HepG2 (cell line): ENCODE measurements around the gene MEF2A. TPM values are rescaled to one million over a fixed set of nuclear protein-coding genes. Genes with fewer than 3 reads are reported as not detected.
A peak's percentile ranks its signal among the peaks of the same experiment; 100 is the strongest.

ENCODE experiments used
- ATAC-seq: fragments of 200-7000 bp; cut with Tn5 transposase; 3 replicates; pipeline ENCODE4 v1.9.1; 2020; ENCODE audit warnings: mild to moderate bottlenecking, moderate library complexity
- BruUV-seq: library from RNA; stranded (reverse); fragments of 400-500 nt; replicated peaks from 2 replicates; lab custom pipeline; 2021; lab: Mats Ljungman, UMichigan
- CTCF ChIA-PET: fragments of 300-600 bp; formaldehyde crosslinking; extraction: SDS; loops from one replicate; lab custom pipeline; 2021; ENCODE audit warnings: low total read pairs, inconsistent platforms, low intra/inter-chr PET ratio; lab: Yijun Ruan, JAX
- POLR2A ChIA-PET: fragments of 350-600 bp; sonication (Branson Sonifier 250); formaldehyde crosslinking; loops from one replicate; lab custom pipeline; 2020; ENCODE audit warnings: antibody characterized with exemption, inconsistent platforms; lab: Yijun Ruan, JAX
- DNase-seq: peaks from one replicate; pipeline ENCODE4 v3.0.0-alpha.2; 2015; ENCODE audit warnings: low spot score
- FAIRE-seq: peaks from 3 replicates; lab custom pipeline; 2011; peaks lifted over from hg19 to GRCh38; lab: Jason Lieb, UNC
- H2AFZ ChIP-seq: one replicate; pipeline ENCODE4 v1.6.1; 2011; ENCODE audit warnings: low read length, inconsistent platforms
- H3K27ac ChIP-seq: fragments of 300-600 bp; 3 replicates; pipeline ENCODE4 v1.8.0; 2011; ENCODE audit warnings: mixed run types, mild to moderate bottlenecking, mixed read lengths, low read length, inconsistent platforms; ENCODE audit not compliant: insufficient read depth; ENCODE audit errors: extremely low read length
- H3K27me3 ChIP-seq, 2 experiments: fragments of 200-600 bp in 1 of 2; 2 replicates in 1 of 2; 3 replicates in 1 of 2; pipeline versions ENCODE4 v1.6.0 to v1.8.0; 2011; ENCODE audit warnings: low read length in 2 of 2, mild to moderate bottlenecking in 2 of 2, moderate library complexity in 2 of 2, inconsistent platforms in 1 of 2; ENCODE audit not compliant: insufficient read depth in 2 of 2, control insufficient read depth in 1 of 2
- H3K36me3 ChIP-seq, 2 experiments: fragments of 200-600 bp in 1 of 2; replicated peaks in 1 of 2; 2 replicates in 1 of 2; 3 replicates in 1 of 2; pipeline versions ENCODE4 v1.5.1 to v1.8.0; 2011; ENCODE audit warnings: low read length in 2 of 2, inconsistent platforms in 1 of 2; ENCODE audit not compliant: insufficient read depth in 2 of 2, control insufficient read depth in 1 of 2
- H3K4me1 ChIP-seq: 2 replicates; pipeline ENCODE4 v1.5.1; 2012; ENCODE audit warnings: low read length, inconsistent platforms; ENCODE audit not compliant: insufficient read depth
- H3K4me2 ChIP-seq: 2 replicates; pipeline ENCODE4 v1.6.0; 2011; ENCODE audit warnings: low read depth, low read length, inconsistent platforms
- H3K4me3 ChIP-seq, 3 experiments: fragments of 200-600 bp in 1 of 3; sonication (generic), shearing (Covaris generic) in 1 of 3; replicated peaks in 1 of 3; 2 replicates each; pipeline ENCODE4 v1.5.1; 2011 to 2016; ENCODE audit warnings: low read length in 3 of 3, inconsistent platforms in 2 of 3, low read depth in 2 of 3, mild to moderate bottlenecking in 2 of 3, control low read depth in 1 of 3, mixed read lengths in 1 of 3; ENCODE audit not compliant: insufficient read depth in 1 of 3
- H3K79me2 ChIP-seq: one replicate; pipeline ENCODE4 v1.6.1; 2011; ENCODE audit warnings: low read length, inconsistent platforms; ENCODE audit not compliant: insufficient read depth
- H3K9ac ChIP-seq: 2 replicates; pipeline ENCODE4 v1.6.0; 2011; ENCODE audit warnings: mild to moderate bottlenecking, low read depth, low read length, inconsistent platforms; ENCODE audit not compliant: insufficient read depth
- H3K9me3 ChIP-seq: 2 replicates; pipeline ENCODE4 v1.5.1; 2012; ENCODE audit warnings: mild to moderate bottlenecking, low read length
- H4K20me1 ChIP-seq: 2 replicates; pipeline ENCODE4 v1.6.0; 2011; ENCODE audit warnings: inconsistent platforms, mild to moderate bottlenecking, low read length, moderate library complexity; ENCODE audit not compliant: insufficient read depth
- ATF1 ChIP-seq: IDR thresholded peaks from 2 replicates; pipeline ENCODE4 v1.6.1; 2016; ENCODE audit warnings: mild to moderate bottlenecking, control low read depth
- MAFF ChIP-seq: IDR thresholded peaks from 2 replicates; pipeline ENCODE4 v1.6.1; 2011; ENCODE audit warnings: low read depth, low read length, improper control_type of control experiment
- MAFK ChIP-seq, 2 experiments: IDR thresholded peaks in 1 of 2; conservative IDR thresholded peaks in 1 of 2; 2 replicates each; pipeline ENCODE4 v1.6.1; 2011; ENCODE audit warnings: improper control_type of control experiment in 2 of 2, low read length in 2 of 2
- RFX1 ChIP-seq: fragments of 450-650 bp; IDR thresholded peaks from 2 replicates; pipeline ENCODE4 v1.6.1; 2017
- ZFP36L2 ChIP-seq: sonication (generic); formaldehyde crosslinking; IDR thresholded peaks from 2 replicates; pipeline ENCODE4 v1.4.0; 2020; ENCODE audit warnings: missing genetic modification reagents
- WGBS: methylation state at CpG from one replicate; pipeline ENCODE4 v1.1.6; 2017; ENCODE audit warnings: low lambda C conversion rate; 5-methylcytosine and 5-hydroxymethylcytosine counted together
- in situ Hi-C: cut with HindIII; loops from 2 replicates; pipeline ENCODE4 v1.10.0; 2017; ENCODE audit warnings: low pct_unique_long_range_greater_than_20kb; ENCODE audit not compliant: extremely low pct_ligation_motif_present
- intact Hi-C: fragments of 100-400 bp; cut with micrococcal nuclease; formaldehyde crosslinking; loops from one replicate; pipeline ENCODE4 v1.10.0; 2022; ENCODE audit not compliant: unreplicated experiment
- polyA plus RNA-seq, 8 experiments: library from polyadenylated mRNA; depleted of rRNA in 3 of 8; stranded (reverse) in 7 of 8; unstranded in 1 of 8; fragments of >200 nt; fragmentation: Illumina TruSeq in 4 of 8; extraction: Trizol in 4 of 8; gene quantifications; 2 replicates each; pipeline versions ENCODE4 v1.2.1 to v1.2.3, GENCODE V29; 2011 to 2016; ENCODE audit warnings: low read depth in 4 of 8, missing spikeins in 1 of 8, mixed read lengths in 1 of 8; ENCODE audit not compliant: insufficient read depth in 1 of 8
- total RNA-seq, 5 experiments: library from RNA; depleted of rRNA; stranded (reverse); fragments of >200 nt; fragmentation: Illumina TruSeq; extraction: Trizol; gene quantifications; 2 replicates each; pipeline ENCODE4 v1.2.3, GENCODE V29; 2016; ENCODE audit warnings: low read depth in 1 of 5
- TF ChIP-seq, protein P1 (sequence below): sonication (generic); formaldehyde crosslinking; IDR thresholded peaks from 2 replicates; pipeline ENCODE4 v1.5.0; 2020; ENCODE audit warnings: mild to moderate bottlenecking, missing genetic modification reagents, borderline replicate concordance

MEF2A gene
- total and polyA plus RNA-seq, 2 of the 13 experiments (the other 11 are each of a cell fraction or from before 2014, with no cell fraction given), result 15.2 to 24.4 TPM

DNA sequence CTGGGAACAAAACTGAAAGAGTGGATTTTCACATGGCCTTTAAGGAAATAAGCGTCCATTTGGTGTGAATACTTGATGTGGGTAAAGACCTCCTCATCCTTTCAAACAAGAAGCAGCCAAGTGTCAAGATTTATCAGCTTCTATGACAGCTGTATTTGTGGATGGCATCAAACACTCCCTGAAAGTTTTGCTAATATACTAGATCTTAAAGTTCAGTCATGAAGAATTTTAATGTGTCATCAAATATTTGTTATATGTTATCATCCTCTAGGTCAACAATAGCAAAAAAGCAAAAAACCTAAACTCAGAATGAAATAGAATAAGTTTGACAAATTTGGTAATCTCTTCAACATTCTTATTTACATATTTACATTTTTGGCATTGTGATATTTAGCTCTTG, 196.5 kb downstream of the MEF2A start:
- in situ Hi-C loops, result no loop called here

More for the DNA sequence above, 196.5 kb downstream of the MEF2A start:
- WGBS, result 58% methylated on average over 1 of the region's 1 CpG
- no peaks in the 10 kb centered on the region for H4K20me1 ChIP-seq
- H3K4me1 ChIP-seq, result peaks cover 26% of the 10 kb centered on the region
- POLR2A ChIA-PET, result interaction anchor here (1.5 kb wide), 1 partner anchor 29 kb away, joined by 8 read pairs; the partner anchor contains the start of gene LYSMD4
- no peak overlapping the region for H2AFZ ChIP-seq
- H3K27ac ChIP-seq, result no peak overlapping the region
- no peaks in the 10 kb centered on the region for H3K79me2 ChIP-seq
- TF ChIP-seq RFX1, result no peak
- TF ChIP-seq MAFK (conservative IDR thresholded peaks at IDR 0.05 in 1 of 2, IDR thresholded peaks at IDR 0.05 in 1 of 2; ENCODE audit: low read length in 2 of 2), result peak; percentile 49 to 79; a peak in 3 of 4 replicates
- TF ChIP-seq ATF1 (CRISPR knock-in tag), result no peak
- TF ChIP-seq, protein P1, sequence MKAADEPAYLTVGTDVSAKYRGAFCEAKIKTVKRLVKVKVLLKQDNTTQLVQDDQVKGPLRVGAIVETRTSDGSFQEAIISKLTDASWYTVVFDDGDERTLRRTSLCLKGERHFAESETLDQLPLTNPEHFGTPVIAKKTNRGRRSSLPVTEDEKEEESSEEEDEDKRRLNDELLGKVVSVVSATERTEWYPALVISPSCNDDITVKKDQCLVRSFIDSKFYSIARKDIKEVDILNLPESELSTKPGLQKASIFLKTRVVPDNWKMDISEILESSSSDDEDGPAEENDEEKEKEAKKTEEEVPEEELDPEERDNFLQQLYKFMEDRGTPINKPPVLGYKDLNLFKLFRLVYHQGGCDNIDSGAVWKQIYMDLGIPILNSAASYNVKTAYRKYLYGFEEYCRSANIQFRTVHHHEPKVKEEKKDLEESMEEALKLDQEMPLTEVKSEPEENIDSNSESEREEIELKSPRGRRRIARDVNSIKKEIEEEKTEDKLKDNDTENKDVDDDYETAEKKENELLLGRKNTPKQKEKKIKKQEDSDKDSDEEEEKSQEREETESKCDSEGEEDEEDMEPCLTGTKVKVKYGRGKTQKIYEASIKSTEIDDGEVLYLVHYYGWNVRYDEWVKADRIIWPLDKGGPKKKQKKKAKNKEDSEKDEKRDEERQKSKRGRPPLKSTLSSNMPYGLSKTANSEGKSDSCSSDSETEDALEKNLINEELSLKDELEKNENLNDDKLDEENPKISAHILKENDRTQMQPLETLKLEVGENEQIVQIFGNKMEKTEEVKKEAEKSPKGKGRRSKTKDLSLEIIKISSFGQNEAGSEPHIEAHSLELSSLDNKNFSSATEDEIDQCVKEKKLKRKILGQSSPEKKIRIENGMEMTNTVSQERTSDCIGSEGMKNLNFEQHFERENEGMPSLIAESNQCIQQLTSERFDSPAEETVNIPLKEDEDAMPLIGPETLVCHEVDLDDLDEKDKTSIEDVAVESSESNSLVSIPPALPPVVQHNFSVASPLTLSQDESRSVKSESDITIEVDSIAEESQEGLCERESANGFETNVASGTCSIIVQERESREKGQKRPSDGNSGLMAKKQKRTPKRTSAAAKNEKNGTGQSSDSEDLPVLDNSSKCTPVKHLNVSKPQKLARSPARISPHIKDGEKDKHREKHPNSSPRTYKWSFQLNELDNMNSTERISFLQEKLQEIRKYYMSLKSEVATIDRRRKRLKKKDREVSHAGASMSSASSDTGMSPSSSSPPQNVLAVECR (CRISPR knock-in tag), result no peak
- peak; percentile 69 for TF ChIP-seq MAFF
- TF ChIP-seq ZFP36L2, result no peak
- FAIRE-seq, result no peak
- no peaks in the 10 kb centered on the region for H3K36me3 ChIP-seq
- H3K9me3 ChIP-seq, result no peaks in the 10 kb centered on the region
- BruUV-seq, result no TSS peak
- H3K9ac ChIP-seq, result no peak overlapping the region
- H3K4me2 ChIP-seq, result no peak overlapping the region
- intact Hi-C loops, result no loop called here
- CTCF ChIA-PET, result no interaction called here
- H3K27me3 ChIP-seq, result no peaks in the 10 kb centered on the region
- no peak for DNase-seq
- no peak overlapping the region for H3K4me3 ChIP-seq
- ATAC-seq, result no peak
